ENCODE measurements around the gene NDUFB2. TPM values are rescaled to one million over a fixed set of nuclear protein-coding genes. Genes with fewer than 3 reads are reported as not detected.

The NDUFB2 gene
- total RNA-seq, 1 experiment from 2014 or later = 152 TPM

DNA sequence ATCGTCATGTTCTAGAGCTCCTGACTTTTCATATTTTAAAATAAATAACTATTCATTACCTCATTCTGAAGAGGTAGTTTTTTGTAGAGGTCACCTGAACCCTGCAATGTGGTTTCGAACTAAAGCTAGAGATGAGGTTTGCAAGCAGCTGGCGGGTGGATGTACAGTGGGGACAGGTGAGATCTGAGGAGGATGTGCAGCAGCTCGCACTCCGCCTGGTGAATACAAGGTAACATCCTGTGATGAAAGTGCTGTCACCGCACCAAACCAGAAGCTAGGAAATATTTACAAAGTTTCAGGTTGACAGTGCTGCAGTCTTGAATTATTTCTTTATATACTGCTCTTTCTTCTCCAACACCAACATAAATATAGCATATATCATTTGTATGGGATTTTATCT is 26.5 kb downstream of the NDUFB2 start (continued):
- TF ChIP-seq CDX4 (CRISPR knock-in tag; IDR thresholded peaks at IDR 0.05; ENCODE audit: borderline replicate concordance) = no peak
- no peak for TF ChIP-seq ZNF512 (CRISPR knock-in tag; IDR thresholded peaks at IDR 0.05; ENCODE audit: borderline replicate concordance)
- TF ChIP-seq, protein P1, sequence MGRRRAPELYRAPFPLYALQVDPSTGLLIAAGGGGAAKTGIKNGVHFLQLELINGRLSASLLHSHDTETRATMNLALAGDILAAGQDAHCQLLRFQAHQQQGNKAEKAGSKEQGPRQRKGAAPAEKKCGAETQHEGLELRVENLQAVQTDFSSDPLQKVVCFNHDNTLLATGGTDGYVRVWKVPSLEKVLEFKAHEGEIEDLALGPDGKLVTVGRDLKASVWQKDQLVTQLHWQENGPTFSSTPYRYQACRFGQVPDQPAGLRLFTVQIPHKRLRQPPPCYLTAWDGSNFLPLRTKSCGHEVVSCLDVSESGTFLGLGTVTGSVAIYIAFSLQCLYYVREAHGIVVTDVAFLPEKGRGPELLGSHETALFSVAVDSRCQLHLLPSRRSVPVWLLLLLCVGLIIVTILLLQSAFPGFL (CRISPR knock-in tag; IDR thresholded peaks at IDR 0.05; ENCODE audit: borderline replicate concordance) = no peak
- TF ChIP-seq, protein P2, sequence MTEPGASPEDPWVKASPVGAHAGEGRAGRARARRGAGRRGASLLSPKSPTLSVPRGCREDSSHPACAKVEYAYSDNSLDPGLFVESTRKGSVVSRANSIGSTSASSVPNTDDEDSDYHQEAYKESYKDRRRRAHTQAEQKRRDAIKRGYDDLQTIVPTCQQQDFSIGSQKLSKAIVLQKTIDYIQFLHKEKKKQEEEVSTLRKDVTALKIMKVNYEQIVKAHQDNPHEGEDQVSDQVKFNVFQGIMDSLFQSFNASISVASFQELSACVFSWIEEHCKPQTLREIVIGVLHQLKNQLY (CRISPR knock-in tag; IDR thresholded peaks at IDR 0.05) = no peak
- TF ChIP-seq GRHL2 (CRISPR knock-in tag; IDR thresholded peaks at IDR 0.05; ENCODE audit: insufficient replicate concordance, severe bottlenecking) = no peak
- TF ChIP-seq MXD4 (CRISPR knock-in tag; IDR thresholded peaks at IDR 0.05; ENCODE audit: borderline replicate concordance) = no peak
- TF ChIP-seq ZNF138 (CRISPR knock-in tag; conservative IDR thresholded peaks at IDR 0.05) = no peak
- TF ChIP-seq ZNF396 (CRISPR knock-in tag; IDR thresholded peaks at IDR 0.05; ENCODE audit: borderline replicate concordance) = no peak

- POLR2A ChIA-PET = no interaction called here
- no peaks in the 10 kb centered on the region for H3K27me3 Mint-ChIP-seq (ENCODE audit: low read depth)
Measured at GRCh38 chr7:140723574-140723973, 27.1 kb downstream of the NDUFB2 start.

DNA sequence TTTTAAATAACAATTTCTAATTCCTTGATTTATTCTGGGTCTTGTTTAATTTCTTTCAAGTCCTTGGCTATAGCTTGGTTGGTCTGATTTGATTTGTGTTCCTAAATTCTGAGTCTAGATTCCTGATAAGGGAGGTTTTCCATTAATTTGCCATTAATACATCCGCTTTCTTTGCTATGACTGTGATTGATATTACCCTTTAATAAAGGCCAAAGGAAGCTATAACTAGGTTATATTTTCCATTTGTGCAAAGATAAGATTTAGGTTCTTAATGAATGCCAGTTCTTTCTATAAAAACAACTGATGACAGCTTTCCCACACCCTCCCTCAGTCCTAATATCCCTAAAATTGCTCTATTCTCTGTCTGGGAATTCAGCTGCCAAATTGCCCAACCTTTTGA is 28.2 kb downstream of the NDUFB2 start:
- CTCF ChIA-PET = no interaction called here
- Mint-ChIP-seq H3K4me1 (no peaks in the 10 kb centered on the region), H3K36me3 (no peaks in the 10 kb centered on the region), H3K27me3 (ENCODE audit: low read depth) (no peaks in the 10 kb centered on the region), H3K27ac (no peak overlapping the region), H3K4me3 (no peak overlapping the region), H3K9me3 (no peaks in the 10 kb centered on the region)
- POLR2A ChIA-PET = no interaction called here
- no peak for ATAC-seq
- no peak for DNase-seq (ENCODE audit: low spot score)
- no peak for TF ChIP-seq KAT7 (CRISPR knock-in tag; IDR thresholded peaks at IDR 0.05; ENCODE audit: borderline replicate concordance)
- no peak for TF ChIP-seq ZNF425 (CRISPR knock-in tag; conservative IDR thresholded peaks at IDR 0.05)
- no peak for TF ChIP-seq FOXP4 (CRISPR knock-in tag; IDR thresholded peaks at IDR 0.05)
- TF ChIP-seq CBFB (CRISPR knock-in tag; IDR thresholded peaks at IDR 0.05; ENCODE audit: low read depth) = no peak
- no peak for TF ChIP-seq TP53 (CRISPR knock-in tag; IDR thresholded peaks at IDR 0.05)
- TF ChIP-seq, protein P3, sequence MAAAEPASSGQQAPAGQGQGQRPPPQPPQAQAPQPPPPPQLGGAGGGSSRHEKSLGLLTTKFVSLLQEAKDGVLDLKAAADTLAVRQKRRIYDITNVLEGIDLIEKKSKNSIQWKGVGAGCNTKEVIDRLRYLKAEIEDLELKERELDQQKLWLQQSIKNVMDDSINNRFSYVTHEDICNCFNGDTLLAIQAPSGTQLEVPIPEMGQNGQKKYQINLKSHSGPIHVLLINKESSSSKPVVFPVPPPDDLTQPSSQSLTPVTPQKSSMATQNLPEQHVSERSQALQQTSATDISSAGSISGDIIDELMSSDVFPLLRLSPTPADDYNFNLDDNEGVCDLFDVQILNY (CRISPR knock-in tag; IDR thresholded peaks at IDR 0.05) = no peak
- no peak for TF ChIP-seq JAZF1 (CRISPR knock-in tag; IDR thresholded peaks at IDR 0.05)
- TF ChIP-seq NR1H2 (CRISPR knock-in tag; IDR thresholded peaks at IDR 0.05) = no peak
- no peak for TF ChIP-seq ZBTB21 (CRISPR knock-in tag; IDR thresholded peaks at IDR 0.05; ENCODE audit: borderline replicate concordance)
- TF ChIP-seq ZNF317 (CRISPR knock-in tag; IDR thresholded peaks at IDR 0.05; ENCODE audit: borderline replicate concordance, low read depth) = no peak
- TF ChIP-seq ZNF416 (CRISPR knock-in tag; IDR thresholded peaks at IDR 0.05) = no peak
- TF ChIP-seq ATF1 (CRISPR knock-in tag; IDR thresholded peaks at IDR 0.05) = no peak
- no peak for TF ChIP-seq TCF7 (CRISPR knock-in tag; IDR thresholded peaks at IDR 0.05; ENCODE audit: low read depth)
- no peak for TF ChIP-seq FOXP1 (CRISPR knock-in tag; IDR thresholded peaks at IDR 0.05; ENCODE audit: borderline replicate concordance)
- TF ChIP-seq JUN (CRISPR knock-in tag; IDR thresholded peaks at IDR 0.05) = no peak

More at GRCh38 chr7:140723574-140723973, 27.1 kb downstream of the NDUFB2 start:
- no peaks in the 10 kb centered on the region for H3K4me1 Mint-ChIP-seq
- no peak overlapping the region for H3K4me3 Mint-ChIP-seq
- H3K36me3 Mint-ChIP-seq = no peaks in the 10 kb centered on the region
- DNase-seq (ENCODE audit: low spot score) (no peak), ATAC-seq (no peak)
- no peak overlapping the region for H3K27ac Mint-ChIP-seq
- no peaks in the 10 kb centered on the region for H3K9me3 Mint-ChIP-seq
- no peak for TF ChIP-seq TP53 (CRISPR knock-in tag; IDR thresholded peaks at IDR 0.05)
- no peak for TF ChIP-seq GTF2I (CRISPR knock-in tag; conservative IDR thresholded peaks at IDR 0.05)
- no peak for TF ChIP-seq IRF2 (CRISPR knock-in tag; IDR thresholded peaks at IDR 0.05; ENCODE audit: borderline replicate concordance, low read depth)
- TF ChIP-seq JAZF1 (CRISPR knock-in tag; IDR thresholded peaks at IDR 0.05) = no peak
- CTCF ChIA-PET = interaction anchor here (0.6 to 2.3 kb wide), 2 partner anchors 75 to 260 kb away, joined by 3 to 8 read pairs; no protein-coding TSS in a partner anchor

All from WTC11 (cell line).